GM19099 (cell line): ENCODE data around the gene NBDY.

ENCODE experiments used
- POLR2A ChIP-seq: IDR thresholded peaks from 3 replicates; pipeline ENCODE4 v1.6.1; 2011; ENCODE audit warnings: low read depth; ENCODE audit not compliant: insufficient read length; ENCODE audit errors: extremely low read depth

The NBDY gene

DNA sequence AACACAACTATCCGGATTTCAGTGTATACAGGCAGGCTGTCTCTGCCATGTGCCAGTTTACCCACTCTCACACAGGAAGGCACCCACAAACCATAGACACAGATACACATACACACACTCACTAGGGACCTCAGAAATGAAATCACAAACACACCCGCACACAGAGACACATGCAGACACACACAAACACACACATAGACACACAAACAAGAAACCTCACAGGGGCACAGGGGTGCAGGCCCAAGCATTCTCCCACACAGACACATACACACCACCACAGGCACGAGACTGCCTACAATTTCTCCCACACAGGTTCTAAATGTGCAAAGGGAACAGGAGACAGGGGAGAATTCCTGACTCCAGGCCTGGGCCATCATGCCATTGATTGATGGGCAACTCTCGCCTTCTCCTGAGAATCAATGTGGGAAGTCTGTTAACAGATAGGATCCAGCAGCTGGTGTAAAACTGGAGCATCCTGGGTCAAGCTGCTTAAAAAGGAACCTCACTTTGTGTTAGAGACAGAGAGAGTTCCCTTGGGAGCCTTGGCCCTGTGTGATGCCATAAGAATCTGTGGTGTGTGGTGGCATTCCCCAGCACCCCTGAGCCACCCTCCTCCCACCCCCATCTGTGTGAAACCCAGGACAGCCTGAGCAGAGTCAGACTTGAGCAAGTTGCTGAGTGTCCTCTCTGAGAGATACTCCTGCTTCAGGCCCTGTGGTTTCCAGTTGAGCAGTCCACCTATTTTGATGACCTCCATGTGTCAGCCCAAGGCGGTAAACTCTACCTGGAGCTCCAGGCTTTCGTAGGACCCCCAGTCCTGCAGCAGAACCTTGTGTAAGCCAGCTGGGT lies 33.9 kb downstream of the NBDY start:
- TF ChIP-seq POLR2A, result no peak

DNA sequence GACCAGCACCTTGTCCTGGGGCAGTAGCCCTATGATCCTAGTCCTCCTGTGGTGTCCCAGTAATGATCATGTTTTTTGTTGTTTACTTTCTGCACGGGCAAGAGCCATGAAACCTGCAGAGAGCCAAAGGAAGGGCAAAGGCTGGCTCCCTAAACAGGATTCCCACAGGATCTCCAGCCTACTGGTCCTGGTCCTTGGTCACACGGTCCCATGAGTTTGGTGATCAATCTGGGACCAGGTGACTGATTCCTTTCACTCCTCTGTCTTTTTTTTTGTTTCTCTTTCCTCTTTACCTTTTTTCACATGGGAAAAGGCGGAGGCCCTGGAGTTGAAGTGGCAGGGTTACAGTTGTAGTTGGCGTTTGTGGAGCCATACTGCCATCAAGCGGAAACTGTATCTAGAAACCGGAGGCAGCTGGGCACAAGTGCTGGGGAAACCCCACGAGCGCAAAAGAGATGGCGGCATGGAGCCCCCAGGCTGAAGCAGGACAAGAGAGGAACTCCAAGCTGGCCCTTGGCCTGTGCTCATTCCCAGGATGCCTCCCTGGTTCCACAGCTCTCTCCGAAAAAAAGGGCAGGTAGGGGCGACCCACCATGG lies 34.6 kb downstream of the NBDY start:
- no peak for TF ChIP-seq POLR2A

DNA sequence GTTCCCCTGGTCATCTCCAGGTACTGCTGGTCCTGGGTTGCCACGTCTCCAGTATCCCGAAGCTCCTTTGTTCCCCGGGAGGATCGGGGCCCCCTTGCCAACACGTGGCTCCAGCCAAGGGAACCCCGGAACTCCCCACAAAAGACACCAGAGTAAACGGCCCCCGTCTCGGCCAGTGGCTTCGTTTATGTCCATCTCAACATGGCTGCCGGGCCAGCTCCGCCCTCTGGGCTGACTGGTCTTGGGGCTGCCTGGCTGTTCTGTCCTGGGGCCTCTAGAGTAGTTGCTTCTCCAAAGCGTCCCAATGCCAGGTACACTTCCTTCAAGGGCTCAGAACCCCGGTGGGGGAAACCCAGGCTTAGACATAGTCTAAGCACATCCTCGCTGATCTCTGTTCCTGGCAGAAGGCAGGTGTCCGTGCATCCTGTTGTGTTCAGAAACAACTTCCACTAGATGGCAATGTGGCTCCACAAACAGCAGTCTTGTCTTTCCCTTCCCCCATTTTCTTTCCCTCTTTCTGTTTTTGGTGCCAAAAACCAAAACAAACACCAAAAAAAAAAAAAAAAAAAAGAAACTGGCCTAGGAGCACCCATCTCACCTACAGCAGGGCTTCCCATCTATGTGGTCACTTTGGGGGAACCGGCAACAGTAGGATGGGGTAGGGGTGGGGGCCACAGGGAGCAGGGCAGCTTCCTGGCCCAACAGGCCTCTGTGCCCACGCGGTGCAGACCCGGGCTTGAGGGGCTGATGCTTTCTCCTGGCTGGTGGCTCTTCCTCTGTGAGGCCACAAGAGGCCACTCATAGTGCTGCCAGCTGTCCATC lies 35.3 kb downstream of the NBDY start:
- TF ChIP-seq POLR2A, result no peak

DNA sequence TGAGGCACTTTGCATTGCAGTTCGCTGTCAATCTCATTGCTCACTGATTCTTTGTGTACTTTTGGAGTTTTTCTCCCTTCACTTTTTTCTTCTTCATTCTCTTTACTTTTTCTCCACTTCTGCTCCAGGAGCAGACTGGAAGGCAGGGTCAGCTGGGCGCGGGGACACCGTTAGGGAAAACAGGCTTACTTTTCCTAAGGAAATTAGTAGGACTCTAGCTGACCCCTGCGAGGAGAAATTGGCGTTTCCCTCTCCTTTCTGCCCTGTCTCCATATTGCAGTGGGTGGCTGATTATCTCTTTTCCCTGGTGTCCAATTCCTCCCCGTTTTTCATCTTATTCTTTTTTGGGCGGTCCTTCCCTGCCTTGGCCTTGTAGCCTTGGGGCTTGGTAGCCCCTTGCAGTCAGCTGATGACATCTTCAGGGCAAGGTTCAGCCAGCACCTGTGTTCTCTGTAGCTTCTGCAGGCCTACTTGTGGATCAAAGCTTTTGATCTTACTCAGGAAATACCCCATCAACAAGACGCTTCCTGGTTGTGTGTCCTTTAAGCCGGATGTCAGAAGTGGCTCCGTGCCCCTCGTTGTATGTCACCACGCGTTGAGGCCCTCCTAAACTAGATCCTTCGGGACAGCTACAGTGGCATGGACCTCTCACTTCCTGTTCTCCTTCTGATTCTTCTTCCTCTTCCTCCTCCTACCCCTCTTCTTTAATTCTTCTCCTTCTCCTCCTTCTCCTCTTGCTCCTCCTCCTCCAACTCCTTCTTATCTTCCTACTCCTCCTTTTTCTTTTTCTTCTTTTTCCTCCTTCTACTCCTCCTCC lies 36.1 kb downstream of the NBDY start:
- peak; percentile 35 for TF ChIP-seq POLR2A

DNA sequence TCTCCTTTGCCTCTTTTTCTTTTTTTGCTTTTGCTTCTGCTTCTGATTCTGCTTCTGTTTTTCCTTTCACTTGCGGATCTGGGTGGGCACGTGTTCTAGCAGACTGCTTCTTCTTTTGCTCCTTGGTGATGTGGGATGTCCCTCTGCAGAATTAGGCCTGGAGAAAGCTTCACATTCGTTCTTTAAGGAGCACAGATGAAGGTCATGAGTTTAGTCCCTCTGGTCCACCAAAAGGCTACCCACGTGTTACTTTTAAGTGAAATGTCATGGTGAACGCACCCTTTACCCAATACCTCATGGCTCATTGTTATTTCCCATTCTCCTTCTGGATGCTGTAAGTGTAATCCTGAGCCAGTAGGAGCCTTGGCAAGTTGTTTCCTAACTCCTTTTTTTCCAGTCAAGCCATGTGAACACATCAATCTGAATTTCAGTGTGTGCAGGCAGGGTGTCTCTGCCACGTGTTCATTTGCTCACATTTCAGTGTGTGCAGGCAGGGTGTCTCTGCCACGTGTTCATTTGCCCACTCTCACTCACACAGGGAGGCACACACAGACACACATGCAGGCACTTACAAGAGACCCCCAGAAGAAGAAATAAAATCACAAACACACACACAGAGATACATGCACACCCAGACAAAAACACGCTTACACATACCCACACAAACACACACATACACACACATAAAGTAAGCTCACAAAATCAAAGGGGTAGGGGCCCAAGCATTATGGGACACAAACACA lies 36.9 kb downstream of the NBDY start:
- TF ChIP-seq POLR2A, result no peak

DNA sequence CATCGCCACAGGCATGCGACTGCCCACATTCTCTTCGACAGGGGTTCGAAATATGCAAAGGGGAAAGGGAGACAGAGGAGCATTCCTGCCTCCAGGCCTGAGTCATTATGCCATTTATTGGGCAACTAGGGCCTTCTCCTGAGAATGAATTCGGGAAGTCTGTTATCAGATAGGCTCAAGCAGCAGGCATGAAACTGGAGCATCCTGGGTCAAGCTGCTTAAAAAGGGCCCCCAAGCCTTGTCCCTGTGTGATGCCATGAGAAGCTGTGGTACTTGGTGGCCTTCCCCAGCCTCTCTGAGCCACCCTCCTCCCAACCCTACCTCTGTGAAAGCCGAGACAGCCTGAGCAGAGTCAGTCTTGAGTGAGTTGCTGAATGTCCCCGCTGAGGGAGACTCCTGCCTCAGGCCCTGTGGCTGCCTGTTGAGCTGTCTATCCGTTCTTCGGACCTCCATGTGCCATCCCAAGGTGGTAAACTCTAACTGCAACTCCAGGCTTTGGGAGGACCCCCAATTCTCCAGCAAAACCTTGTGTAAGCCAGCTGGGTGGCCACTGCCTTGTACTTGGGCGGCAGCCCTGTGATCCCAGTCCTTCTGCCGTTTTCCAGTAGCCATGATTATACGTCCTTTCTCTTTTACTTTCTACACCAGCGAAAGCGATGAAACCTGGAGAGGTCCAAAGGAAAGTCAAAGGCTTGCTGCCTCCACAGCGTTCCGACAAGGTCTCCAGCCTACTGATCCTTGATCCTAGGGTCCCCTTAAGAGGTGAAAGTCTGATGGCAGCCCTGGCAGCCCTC lies 37.7 kb downstream of the NBDY start:
- TF ChIP-seq POLR2A, result no peak

DNA sequence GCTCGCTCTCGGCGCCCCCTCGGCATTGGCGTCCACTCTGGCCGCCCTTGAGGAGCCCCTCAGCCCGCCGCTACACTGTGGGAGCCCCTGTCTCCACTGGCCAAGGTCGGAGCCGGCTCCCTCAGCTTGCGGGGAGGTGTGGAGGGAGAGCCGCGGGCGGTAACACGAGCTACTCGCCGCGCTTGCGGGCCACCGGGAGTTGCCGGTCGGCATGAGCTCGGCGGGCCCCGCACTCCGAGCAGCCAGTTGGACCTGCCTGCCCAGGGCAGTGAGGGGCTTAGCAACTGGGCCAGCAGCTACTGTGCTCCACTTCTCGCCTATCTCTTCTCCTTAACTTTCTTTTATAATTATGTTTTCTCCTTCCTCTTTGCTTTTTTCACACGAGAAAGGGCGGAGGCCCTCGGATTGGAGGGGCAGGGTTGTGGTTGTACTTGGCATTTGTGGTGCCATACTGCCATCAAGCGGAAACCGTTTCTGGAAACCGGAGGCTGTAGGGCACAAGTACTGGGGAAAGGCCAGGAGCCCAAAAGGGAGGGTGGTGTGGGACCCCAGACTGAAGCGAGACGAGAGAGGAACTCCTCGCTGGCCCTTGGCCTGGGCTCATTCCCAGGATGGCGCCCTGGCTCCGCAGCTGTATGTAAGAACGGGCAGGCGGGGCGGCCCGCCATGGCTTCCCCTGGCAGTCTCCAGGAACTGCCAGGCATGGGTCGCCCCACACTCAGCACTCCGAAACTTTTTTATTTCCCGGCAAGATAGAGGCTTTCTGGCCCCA lies 38.5 kb downstream of the NBDY start:
- peak; percentile 46 for TF ChIP-seq POLR2A

DNA sequence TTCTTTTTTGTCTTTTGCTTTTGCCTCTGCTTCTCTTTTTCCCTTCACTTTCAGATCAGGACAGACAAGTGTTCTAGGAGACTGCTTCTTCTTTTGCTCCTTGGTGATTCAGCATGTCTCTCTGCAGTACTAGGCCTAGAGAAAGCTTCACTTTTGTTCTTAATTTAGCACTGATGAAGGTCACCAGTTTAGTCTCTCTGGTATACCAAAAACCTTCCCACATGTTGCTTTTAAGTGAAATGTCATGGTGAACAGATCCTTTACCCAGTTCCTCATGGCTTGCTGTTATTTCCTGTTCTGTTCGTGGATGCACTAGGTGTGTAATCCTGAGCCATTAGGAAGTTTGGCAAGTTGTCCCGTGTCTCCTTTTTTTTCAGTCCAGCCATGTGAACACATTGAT lies 53.3 kb downstream of the NBDY start:
- TF ChIP-seq POLR2A, result no peak

DNA sequence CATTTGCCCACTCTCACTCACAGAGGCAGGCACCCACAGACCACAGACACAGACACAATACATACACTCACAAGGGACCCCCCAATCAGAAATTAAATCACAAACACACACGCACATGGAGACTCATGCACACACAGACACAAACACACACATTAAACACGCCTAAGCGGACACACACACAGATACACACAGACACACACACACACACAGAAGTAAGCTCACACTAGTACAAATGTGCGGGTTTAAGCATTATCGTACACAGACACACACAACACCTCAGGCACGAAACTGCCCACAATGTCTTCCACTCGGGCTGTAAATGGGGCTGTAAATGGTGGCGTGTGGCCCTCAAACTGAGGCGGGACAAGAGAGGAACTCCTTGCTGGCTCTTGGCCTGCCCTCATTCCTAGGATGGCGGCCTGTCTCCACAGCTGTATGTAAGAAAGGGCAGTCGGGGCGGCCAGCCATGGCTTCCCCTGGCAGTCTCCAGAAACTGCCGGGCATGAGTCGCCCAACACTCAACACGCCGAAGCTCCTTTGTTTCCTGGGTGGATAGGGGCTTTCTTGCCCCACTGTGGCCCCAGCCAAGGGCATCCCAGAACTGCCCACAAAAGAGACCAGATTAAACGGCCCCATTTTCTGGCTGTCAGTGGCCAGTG lies 53.9 kb downstream of the NBDY start:
- no peak for TF ChIP-seq POLR2A

DNA sequence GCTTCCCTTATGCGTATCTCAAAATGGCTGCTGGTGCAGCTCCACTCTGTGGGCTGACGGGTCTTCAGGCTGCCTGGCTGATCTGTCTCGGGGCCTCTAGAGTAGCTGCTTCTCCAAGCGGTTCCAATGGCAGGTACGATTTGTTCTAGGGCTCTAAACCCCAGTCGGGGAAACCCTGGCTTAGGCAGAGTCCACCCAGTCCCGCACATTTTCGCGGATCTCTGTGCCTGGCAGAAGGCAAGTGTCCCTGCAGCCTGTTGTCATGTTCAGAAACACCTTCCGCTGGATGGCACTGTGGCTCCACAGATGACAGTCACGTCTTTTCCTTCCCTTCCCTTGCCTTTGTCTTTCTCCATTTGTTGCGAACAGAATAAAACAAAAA lies 54.4 kb downstream of the NBDY start:
- no peak for TF ChIP-seq POLR2A

DNA sequence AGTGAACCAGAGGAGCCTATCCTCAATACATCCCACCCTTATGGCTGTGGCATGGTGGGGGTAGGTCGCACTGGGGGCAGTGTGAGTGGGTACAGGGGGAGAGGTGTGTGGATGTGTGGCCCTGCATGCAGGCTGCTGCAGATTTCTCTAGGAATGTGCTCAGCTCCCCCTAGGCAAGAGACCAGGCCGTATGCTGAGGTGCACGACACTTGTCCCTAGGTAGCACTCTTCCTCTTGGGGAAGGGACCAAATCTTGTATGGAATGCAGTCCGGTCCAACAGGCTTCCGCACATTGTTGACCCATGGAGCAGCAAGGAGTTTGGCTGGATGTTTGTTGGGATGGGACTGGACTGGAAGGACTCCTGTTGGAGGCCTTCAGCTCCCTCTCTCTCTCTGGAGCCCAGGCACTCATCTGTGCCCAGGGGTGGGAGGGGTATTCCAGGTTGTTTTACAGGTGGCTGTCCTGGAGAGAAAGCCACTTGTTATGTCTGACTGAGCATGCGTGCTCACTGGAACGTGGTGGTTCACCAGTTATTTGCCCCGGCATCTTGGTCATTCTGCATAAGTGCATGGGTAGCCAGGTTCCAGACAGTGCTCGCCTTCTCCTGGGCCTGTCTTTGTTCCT lies 55.1 kb downstream of the NBDY start:
- no peak for TF ChIP-seq POLR2A

DNA sequence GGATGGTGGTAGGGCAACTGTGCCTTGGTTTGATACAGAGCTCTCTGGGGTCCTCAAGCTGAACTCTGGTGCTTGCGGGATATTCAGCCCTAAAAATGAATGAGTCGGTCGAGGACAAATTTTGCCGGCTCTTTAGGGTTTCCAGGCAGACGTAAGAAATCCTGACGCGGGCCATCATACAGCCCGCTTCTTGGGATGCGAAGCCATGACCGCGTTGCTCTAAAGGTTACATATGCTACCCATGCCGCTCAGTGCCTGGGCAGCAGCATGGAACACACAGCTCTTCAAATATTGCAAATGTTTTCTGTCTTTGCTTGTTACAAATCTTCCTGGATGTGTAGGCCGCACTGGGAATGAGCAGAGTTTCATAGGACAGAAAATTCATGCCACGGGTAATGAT lies 55.6 kb downstream of the NBDY start:
- TF ChIP-seq POLR2A, result no peak

DNA sequence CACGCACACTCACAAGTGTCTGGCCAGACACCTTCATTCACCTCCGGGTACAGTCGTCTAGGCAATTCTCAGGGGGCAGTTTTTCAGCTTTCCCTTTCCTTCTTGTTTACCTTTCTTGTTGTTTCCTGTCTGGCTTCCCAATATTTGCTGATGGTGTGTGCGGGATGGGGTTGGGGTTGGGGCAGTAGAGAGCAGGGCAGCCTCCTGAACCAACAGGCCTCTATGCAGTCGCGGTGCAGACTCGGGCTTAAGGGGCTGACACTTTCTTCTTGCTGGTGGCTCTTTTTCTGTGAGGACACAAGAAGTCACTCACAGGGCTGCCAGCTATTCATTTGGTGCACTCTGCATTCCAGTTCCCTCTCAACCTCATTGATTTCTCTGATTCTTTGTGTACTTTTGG lies 56.4 kb downstream of the NBDY start:
- TF ChIP-seq POLR2A, result no peak
